GM19239 (cell line): ENCODE results near the gene TNFAIP8.

Source experiments
- DNase-seq: peaks from one replicate; pipeline ENCODE4 v3.0.0; 2011; ENCODE audit warnings: low spot score; ENCODE audit not compliant: insufficient read length
- FAIRE-seq: peaks from 2 replicates; lab custom pipeline; 2011; peaks lifted over from hg19 to GRCh38; lab: Jason Lieb, UNC

TNFAIP8 gene

DNA sequence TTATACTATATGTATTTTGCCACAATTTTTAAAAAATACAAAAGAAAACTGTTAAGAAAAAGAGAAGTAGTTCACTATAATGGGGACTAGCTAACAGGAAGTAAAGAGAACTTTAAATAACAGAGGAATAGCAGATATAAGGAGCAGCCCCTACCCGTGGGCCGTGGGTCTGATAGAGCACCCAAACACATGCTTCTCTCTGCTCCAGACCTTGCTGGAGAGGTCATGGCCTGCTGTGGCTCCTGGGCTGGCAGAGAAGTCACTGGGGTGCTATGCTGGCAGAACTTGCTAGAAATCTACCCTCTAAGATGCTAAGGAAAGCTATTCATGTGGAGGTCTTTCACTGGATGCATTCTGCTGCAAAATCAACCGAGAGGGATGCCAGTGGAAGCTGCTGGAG lies 10.0 kb upstream of the TNFAIP8 start:
- peak; percentile 71 for FAIRE-seq
- no peak for DNase-seq

DNA sequence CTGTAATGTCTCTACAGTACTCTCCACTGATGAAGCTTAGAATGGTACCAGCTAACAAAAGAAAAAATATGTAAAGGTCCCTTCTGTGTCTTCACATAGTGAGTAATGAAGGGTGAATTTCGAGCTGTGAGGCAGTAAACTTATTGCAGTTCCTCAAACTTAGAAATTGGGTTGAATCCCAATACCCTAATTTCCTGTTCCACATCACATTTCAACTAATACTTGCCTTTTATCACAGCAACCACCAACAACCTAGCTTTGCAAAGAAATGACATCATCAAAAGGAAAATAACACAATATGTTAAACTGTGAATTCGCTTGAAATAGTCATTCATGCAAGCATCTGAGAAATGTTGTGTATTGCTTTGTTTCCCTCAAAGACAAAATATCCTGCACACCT lies 9.4 kb upstream of the TNFAIP8 start:
- FAIRE-seq = peak; percentile 66
- DNase-seq = no peak

DNA sequence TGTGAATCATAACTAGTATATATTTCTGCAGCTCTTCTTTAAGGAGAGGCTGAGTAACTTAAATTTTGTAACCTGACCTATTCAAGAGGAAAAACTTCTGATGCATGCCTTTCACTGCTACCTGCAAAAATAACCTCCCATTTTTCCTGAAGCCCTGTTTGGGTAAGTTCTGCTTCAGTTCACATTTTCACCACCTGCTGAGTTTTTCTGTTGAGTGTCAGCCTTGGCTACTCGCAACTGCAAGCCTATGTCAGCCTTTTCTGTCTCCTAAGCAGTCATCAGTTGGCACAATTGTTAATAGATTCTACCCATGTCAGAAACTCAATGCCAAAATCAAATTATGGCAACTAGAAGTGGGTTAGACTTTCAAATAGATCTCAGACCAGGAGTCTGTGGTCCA lies 8.2 kb upstream of the TNFAIP8 start:
- FAIRE-seq (peak; percentile 21), DNase-seq (no peak)

DNA sequence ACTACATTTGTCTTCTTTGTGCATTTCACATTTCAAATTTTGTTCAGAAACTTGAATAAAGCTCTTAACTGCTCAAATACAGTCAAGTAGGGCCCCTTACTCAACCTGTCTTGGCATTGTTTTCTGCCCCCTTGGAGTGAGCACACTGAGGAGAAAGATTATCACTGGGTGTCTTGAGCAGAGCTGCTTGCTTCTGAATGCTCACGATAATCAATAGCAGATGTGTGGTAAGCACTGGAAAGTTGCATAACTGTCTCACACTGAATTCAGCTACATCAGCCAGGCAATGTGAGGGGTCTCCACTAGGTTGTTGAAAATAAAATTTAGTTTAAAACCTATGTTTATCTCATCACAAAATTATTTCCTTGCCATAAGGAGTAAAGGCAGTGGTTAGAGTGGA lies 7.8 kb upstream of the TNFAIP8 start:
- FAIRE-seq = no peak
- DNase-seq = no peak

DNA sequence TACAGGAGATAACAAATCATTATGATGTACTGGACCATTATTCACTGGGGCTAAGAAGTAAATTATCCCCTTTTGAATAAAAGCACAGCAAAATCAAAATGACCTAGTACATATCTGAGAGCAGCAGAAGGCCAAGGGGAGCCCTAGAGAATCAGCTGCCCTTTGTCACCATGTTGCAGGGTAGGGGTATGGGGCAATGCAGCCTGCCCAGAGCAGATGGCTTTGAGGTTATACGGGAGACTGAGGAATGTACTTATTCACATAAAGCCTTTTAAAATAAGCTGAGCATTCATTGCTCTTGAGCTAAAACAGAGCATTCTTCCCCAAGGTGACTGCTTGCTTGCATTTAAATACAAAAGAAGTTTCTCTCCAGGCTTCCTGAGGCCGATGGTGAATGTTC lies 2.6 kb upstream of the TNFAIP8 start:
- DNase-seq (no peak), FAIRE-seq (peak; percentile 64)

DNA sequence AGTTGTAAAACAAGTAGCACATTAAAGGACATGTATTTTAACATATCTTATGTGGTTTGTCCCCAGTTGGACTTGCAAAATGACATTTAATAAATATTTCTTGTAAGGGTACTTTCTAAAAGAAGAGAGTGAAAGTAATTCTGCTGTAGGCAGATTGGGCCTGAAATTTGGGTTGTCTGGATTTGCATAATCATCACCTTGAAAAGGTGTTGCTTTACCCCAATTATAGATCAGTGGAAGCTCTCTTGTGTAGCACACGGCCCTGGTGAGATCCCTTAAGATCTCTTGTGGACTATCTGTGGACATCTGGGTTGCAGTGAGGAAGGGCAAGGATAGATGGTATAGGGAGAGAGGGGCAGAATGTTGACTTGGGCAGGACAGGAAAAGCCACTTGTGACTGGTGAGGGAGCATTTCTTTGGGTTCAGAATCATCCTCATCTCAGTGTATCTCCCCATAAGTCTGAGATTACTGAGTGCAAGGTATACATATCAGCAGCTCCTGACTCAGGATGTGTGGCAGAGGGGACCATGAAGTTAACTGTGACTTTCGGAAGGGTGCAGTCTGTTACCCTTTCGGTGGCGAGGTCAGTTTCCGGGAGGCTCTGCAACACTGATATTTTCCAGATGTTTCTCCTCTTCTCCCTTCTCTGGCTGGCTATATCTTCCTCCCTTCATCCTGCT lies 2.0 kb upstream of the TNFAIP8 start:
- peak; percentile 97 for FAIRE-seq
- DNase-seq = no peak

DNA sequence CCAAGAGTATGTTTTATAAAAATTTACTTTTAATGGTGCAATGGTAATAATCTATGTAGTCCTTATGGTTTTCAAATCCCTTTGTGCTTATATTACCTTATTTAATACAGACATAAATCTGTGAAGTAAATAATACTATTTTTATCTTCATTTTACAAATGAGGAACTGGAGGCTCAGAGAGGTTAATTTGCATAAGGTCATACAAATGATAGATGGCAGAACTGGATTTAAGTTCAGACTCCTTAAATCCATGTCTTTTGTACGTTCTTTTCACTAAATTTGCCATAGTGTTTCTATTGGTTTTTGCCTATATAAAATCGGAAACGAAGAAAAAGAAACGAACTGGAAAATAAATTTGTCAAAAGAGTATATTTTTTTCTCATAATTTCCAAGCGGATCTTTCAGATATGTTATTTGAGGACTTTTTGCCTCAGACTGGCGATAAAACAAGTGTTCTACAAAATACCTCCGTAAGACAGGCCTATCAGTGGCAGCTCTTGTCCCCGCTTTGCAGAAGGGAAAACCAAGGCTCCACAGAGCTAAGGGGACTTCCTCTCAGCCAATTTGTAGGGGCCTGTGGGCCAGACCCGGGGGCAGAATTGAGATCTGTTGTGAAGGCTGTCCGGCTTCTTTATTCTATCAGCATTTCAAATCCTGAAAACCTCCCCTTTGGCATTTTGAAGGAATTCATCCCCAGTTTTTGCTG lies 1.1 kb upstream of the TNFAIP8 start:
- DNase-seq (no peak), FAIRE-seq (peak; percentile 64)

DNA sequence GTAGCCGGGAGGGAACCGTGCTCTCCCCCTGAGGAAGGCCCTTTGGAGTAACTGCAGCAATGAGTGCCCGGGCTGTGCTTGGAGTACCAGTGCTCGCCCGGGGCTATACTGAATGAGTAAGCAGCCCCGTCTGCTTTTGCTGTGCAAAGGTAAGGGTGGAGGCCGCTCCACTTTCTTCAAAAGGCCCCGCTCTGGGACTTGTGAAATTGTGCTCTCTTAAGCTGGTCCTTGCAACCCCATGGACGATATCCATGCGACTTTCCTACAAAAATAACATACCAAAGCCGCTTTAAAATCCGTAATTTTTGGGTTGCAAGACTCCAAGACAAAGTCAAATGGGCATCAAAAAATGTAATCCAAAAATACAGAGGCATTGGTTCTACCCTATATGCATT lies 578 bp upstream of the TNFAIP8 start:
- DNase-seq (no peak), FAIRE-seq (peak; percentile 26)

DNA sequence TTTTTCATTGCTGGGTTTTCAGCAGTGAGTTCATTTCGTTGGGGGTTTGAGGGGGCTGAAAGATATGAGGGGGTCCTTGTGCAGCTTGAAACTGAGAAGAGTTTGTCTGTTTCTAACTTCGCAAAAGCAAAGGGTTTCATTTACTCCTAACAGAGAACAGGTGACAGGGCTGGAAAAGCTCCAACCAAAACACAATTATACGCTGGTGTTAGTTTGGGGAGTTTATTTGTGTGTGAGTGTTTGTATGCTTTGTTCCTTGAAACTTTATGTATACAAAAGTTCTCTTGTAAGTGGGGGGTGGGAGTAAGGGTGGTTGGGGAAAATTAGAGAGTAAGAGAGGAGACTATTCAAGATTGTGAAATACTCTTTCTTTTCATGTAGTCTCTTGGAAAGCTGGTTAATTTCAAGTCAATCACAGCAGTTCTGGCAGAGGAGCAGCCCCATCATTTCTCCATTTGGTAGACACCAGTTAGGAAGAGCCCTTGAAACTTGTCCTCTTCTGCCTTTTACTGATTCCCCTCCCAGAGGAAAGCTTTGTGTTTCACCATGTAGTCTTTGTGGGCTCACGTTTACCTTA lies 881 bp downstream of the TNFAIP8 start:
- DNase-seq (no peak), FAIRE-seq (no peak)

DNA sequence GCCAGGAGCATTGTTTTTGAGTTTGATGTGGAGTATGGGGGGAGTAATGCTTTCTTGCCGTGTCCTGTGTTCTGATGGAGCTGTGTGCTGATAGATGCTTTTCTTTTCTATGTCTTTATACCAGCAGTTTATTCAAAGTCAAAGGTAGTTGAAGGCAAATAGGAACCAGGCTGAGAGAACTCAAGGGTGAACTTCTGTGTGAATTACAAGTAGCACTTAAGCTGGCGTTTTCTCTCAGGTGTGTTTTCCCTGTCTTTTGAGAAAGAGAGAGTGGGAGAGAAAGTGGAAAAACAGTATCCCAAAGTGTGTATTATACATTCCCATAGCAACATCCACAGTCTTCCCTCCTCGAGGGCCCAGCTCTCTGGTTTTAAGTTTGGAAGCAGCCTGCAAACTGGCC lies 1.5 kb downstream of the TNFAIP8 start:
- FAIRE-seq (no peak), DNase-seq (no peak)

DNA sequence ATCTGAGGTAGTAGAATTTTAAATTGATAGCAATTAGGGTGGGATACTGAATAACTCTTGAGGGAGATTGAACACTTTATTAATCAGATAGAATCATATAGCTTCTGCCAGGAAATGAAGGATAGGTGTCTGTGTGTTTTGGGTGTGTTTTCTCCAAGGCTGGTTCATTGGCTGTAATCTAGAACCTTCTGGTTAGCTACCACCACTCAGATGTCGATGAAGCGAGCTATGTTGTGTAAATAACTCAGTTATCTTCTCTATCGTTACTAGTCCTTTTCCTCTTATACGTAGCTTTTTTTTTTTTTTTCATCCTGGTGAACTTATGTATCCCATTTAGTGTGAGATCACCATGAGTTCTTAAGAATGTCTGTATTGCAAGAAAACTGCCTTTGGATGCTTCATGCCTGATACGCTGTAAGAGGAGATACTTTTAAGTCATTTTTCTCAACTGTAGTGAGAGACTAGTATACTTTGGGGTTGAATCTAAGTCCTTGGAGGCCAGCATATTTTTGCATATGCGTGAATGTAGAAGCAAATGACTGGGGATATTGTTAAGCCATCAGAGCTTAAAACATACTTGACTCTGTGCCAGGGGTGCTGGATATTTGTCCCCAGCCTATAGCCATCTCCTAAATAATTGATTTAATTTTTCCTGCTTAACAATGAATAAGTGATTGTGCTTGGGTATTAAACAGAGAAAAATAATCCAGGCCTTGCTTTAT lies 2.1 kb downstream of the TNFAIP8 start:
- FAIRE-seq (peak; percentile 83), DNase-seq (no peak)

DNA sequence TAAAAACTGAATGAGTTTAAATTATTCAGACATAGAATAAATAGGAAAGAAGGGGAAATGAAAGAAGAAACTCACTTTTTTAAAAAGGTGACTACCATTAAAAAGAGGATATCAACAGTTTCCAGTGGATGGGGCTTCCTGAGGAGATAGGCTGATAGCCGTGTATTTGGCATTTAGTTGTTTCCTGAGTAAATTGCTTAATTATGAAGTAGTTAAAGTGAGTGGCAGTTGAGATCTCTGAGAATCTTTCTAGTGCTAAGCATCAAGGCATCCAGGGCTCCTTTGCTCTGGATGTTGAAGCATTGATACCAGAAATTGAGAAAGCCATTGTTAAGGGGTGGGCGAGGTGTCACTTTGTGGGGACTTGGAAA lies 2.7 kb downstream of the TNFAIP8 start:
- FAIRE-seq (no peak), DNase-seq (no peak)

DNA sequence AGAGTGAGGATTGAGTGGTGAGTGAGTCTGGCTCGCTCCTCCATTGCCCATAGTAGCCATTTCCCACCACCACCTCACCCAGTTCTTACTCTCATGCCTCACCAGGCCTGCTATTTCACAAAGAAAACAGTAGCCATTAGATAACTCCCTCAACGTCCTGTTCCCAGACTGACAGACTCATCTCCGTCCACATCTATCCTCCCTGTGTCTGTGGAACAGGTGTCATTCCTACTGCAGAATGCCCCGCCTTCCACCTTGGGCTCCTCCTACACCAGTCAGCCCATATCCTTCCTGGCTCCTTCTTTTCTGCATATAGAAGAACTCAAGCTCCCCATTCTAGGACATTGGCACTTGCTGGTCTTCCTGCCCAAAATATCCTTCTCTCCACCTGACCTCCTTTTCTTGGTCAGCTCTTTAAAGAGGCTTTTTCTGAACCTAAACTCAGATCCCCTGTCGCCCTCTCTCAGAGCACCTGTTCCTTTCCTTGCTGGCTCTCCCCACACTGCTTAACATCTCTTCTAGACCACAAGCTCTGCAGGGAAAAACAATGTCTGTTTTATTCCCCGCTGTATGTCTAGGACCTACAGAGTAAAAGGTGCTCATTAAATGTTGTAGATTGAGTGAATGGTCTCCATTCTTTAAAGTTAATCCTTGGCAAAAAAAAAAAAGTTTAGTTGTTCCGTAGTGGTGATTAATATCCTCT lies 3.2 kb downstream of the TNFAIP8 start:
- FAIRE-seq (peak; percentile 63), DNase-seq (no peak)

DNA sequence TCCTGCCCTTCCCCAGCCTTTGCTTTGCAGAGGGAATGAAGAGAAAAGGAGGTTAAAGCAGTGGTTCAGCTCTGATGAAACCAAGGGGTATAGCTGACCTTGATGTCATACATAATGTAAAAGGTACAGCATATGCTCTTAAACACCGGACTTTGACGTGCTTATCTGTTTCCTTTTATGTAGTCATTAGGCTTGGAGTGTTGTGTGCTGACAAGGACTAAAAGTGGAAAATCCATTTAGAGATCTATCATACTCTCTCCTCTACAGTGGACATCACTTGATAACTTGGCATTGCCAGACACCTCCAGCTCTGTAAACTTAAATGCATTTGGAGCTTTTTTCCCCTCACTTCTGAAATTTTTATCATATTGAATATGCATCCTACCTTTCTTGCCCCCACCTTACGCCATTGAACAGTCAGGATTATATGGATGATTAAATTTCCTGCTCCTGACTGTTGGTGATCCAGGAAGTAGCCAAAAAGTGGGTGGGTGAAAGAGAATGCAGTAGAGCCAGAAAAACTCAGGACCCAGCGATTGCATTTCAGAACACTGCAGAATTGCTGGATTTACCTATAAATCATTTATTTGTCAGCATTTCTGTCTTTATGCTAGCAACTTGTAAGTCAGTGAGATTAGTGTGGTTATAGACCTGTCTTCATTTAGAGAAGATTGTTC lies 4.1 kb downstream of the TNFAIP8 start:
- DNase-seq (no peak), FAIRE-seq (no peak)

DNA sequence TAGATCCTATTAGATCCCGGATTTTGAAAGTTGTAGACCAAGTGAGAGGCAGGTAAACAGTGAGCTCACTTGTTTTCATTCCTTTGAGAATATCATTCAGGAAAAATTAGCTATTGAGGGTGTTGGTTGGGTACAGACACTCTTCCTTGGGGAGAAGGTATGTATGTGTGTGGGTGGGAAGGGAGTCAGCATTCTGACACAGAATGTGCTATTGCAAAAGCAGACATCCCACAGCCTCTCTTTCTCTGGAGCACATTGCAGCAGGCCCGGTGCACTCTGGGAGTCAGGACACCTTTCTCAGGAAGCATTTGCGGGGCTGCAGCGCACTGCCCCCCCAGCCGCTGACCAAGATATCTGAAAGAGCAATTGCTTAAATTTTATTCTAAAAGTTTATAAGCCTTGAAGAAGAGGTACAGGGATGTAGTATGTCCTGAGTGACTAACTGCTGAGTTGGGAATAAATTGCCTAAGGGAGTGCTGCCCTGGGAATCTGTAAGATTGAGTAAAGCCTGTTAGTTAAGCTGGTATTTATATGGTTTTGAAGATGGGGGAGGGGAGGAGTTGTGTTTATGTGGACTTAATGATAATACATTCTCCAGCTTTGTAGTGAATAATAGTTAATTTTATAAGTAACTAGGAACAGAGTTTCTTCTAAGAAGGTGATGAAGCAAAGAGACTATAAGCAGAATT lies 5.2 kb downstream of the TNFAIP8 start:
- DNase-seq (no peak), FAIRE-seq (peak; percentile 14)

DNA sequence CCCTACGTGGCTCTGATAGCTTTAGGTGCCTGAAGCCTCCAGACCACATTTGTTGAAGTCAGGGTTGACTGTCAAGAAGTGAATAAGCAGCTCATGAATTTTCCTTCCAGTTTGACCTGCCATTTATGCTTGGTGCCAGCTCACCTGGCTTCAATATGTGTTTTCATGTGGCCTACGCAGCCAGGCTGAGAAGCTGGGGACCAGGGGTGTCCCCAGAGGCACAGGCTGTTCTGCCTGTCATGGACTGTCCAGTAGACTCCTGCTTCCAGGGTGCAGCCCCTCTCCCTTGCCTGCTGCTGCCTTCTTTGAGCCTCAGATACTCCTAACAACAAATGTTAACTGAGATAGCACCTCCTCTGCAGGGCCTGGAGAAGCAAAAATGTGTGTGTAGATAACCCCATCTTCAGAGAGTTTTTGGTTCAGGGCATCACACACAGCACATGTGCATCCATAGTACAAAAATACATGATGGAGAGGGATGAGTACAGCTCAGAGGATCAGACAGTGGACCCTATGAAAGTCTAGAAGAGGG lies 5.8 kb downstream of the TNFAIP8 start:
- FAIRE-seq (no peak), DNase-seq (no peak)

DNA sequence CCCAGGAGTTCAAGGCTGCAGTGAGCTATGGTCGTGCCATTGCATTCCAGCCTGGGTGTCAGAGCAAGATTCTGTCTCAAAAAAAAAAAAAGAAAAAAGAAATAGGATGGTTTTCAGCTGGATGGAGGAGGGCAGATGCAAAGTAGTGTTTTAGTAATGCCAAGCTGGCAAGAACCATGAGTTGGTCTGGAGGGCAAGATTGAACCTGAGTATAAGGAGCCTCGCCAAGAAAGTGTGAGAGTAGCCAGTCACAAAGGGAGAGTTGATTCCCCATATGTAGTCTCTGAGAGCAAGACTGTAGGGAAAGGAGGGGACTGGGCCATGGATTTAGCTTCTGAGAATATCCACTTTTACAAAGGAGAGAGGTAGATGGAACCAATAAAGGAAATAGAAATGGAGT lies 6.9 kb downstream of the TNFAIP8 start:
- DNase-seq (no peak), FAIRE-seq (no peak)

DNA sequence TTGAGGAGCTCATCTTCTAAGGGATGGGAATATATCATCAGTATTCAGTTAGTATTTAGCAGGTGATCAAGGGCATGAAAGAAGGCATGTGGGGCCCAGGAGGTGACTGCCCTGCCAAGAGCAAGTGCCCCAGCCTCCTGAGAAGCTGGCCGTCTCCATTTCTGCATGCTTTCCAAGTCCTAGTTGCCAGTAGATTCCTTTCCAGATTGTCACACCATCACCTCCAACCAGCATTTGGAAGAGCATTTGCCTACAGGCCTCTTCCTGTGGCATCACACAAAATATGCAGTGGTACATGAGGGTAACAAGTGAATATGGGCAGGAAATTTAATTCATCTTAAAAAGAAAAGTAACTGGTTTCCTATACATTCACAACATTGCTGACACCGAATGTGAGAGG lies 7.5 kb downstream of the TNFAIP8 start:
- DNase-seq = no peak
- FAIRE-seq = peak; percentile 42

DNA sequence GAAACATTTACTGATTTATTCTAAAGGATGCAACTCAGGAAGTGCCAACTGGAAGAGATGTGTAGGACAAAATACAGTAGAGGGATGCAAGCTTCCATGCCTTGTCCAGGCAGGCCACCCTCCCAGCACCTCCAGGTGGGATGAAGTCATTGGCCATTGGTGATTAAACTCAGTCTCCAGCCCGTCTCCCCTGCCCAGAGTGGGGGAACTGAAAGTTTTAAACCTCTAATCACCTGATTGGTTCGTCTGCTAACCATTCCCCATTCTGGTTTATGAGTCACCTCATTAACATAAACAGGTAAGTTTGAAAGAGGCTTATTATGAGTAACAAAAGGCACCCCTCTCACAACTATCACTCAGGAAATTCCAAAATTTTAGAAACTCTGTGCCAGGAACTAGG lies 8.1 kb downstream of the TNFAIP8 start:
- no peak for FAIRE-seq
- DNase-seq = no peak
